HG03442 (cell line): ENCODE data around the gene TNFRSF14.
"Not testable (repeated sequence)": the region's sequence is repeated elsewhere in the genome, so short reads cannot be mapped to it uniquely, and the experiment has no call there.

Source experiments
- ATAC-seq: cut with Tn5 transposase; IDR thresholded peaks from one replicate; pipeline ENCODE4 v1.9.1; 2021; ENCODE audit warnings: mild to moderate bottlenecking, moderate library complexity; ENCODE audit not compliant: unreplicated experiment

TNFRSF14 gene

GRCh38 chr1:2566101-2567045 is 10.2 kb downstream of the TNFRSF14 start:
- no peak for ATAC-seq

GRCh38 chr1:2567083-2567679 is 11.0 kb downstream of the TNFRSF14 start:
- ATAC-seq = no peak

GRCh38 chr1:2568187-2568816 is 12.1 kb downstream of the TNFRSF14 start:
- not testable (repeated sequence) for ATAC-seq

- no peak for ATAC-seq
These were observed 12.9 kb downstream of the TNFRSF14 start for GRCh38 chr1:2569060-2569459.

GRCh38 chr1:2569703-2570102 is 13.5 kb downstream of the TNFRSF14 start:
- not testable (repeated sequence) for ATAC-seq

- no peak for ATAC-seq
These were observed 14.2 kb downstream of the TNFRSF14 start for GRCh38 chr1:2570332-2570731.

GRCh38 chr1:2571348-2571747 is 15.2 kb downstream of the TNFRSF14 start:
- no peak for ATAC-seq

GRCh38 chr1:2573250-2573920 is 17.2 kb downstream of the TNFRSF14 start:
- no peak for ATAC-seq

- no peak for ATAC-seq
These were observed 18.2 kb downstream of the TNFRSF14 start for GRCh38 chr1:2574350-2574749.

- ATAC-seq = no peak
These were observed 19.9 kb downstream of the TNFRSF14 start for GRCh38 chr1:2575801-2576663.

GRCh38 chr1:2577565-2578075 is 21.4 kb downstream of the TNFRSF14 start:
- peak; percentile 31 for ATAC-seq

- ATAC-seq = no peak
These were observed 22.6 kb downstream of the TNFRSF14 start for GRCh38 chr1:2578758-2579118.

GRCh38 chr1:2580691-2581090 is 24.5 kb downstream of the TNFRSF14 start:
- ATAC-seq = no peak

- no peak for ATAC-seq
These were observed 26.2 kb downstream of the TNFRSF14 start for GRCh38 chr1:2582391-2582790.

- ATAC-seq = no peak
These were observed 27.2 kb downstream of the TNFRSF14 start for GRCh38 chr1:2583331-2583791.

GRCh38 chr1:2583871-2584351 is 27.7 kb downstream of the TNFRSF14 start:
- ATAC-seq = no peak

GRCh38 chr1:2584686-2585317 is 28.6 kb downstream of the TNFRSF14 start:
- no peak for ATAC-seq

- no peak for ATAC-seq
These were observed 29.3 kb downstream of the TNFRSF14 start for GRCh38 chr1:2585318-2586092.
